HL-60 (cell line): Measurements from ENCODE around the gene ASF1B.

Experiments
- DNase-seq, 2 experiments: peaks; one replicate each; pipeline ENCODE4 v3.0.0-alpha.2; 2010 to 2020; ENCODE audit warnings: low read depth in 1 of 2, low spot score in 1 of 2
- H3K27ac ChIP-seq: fragments of 250-450 bp; sonication (Bioruptor Pico); replicated peaks from 2 replicates; pipeline ENCODE4 v1.5.1; 2020; ENCODE audit warnings: mild to moderate bottlenecking, moderate library complexity
- H3K27me3 ChIP-seq: fragments of 250-450 bp; sonication (Bioruptor Pico); 2 replicates; pipeline ENCODE4 v1.5.1; 2021; ENCODE audit warnings: mild to moderate bottlenecking, moderate library complexity; ENCODE audit not compliant: insufficient read depth, poor library complexity, severe bottlenecking
- H3K4me3 ChIP-seq: replicated peaks from 2 replicates; pipeline ENCODE4 v1.5.1; 2011; ENCODE audit warnings: mild to moderate bottlenecking, control low read depth, low read length; ENCODE audit not compliant: insufficient read depth
- GABPA ChIP-seq: IDR thresholded peaks from 2 replicates; pipeline ENCODE4 v1.6.1; 2012; ENCODE audit warnings: low read depth
- POLR2AphosphoS5 ChIP-seq: IDR thresholded peaks from 2 replicates; pipeline ENCODE4 v1.6.1; 2012; ENCODE audit warnings: low read depth
- REST ChIP-seq: IDR thresholded peaks from 2 replicates; pipeline ENCODE4 v1.6.1; 2012; ENCODE audit warnings: low read depth; ENCODE audit not compliant: insufficient replicate concordance
- SPI1 ChIP-seq: IDR thresholded peaks from 2 replicates; pipeline ENCODE4 v1.6.1; 2012; ENCODE audit warnings: low read depth, mild to moderate bottlenecking, borderline replicate concordance
- TF ChIP-seq, protein P1 (sequence below): IDR thresholded peaks from one replicate; pipeline ENCODE4 v1.5.1; 2011; ENCODE audit warnings: low read length, control low read depth, inconsistent platforms; ENCODE audit not compliant: insufficient read depth

ASF1B gene

DNA sequence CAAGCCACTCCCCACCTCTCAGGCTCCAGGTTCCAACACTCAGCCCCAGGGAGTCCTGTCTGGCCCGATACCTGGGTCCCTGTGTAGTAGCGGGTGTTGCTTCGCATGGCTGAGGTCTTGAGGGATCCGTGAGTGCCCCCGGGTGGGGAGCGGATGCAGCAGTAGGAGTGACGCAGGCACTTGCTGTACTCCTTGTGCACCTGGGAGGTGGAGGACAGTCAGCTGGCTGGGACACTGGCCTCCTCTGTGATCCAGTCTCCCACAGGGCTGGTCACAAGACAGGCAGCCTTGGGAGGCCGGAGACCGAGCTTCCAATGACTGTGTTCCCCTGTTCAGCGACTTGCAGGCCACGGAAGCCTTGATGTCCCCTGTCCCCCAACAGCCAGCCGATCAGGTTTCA, 16.3 kb upstream of the ASF1B start:
- H3K27me3 ChIP-seq = no peaks in the 10 kb centered on the region
- TF ChIP-seq GABPA (no peak), REST (no peak), SPI1 (no peak), POLR2AphosphoS5 (no peak)
- TF ChIP-seq, protein P1, sequence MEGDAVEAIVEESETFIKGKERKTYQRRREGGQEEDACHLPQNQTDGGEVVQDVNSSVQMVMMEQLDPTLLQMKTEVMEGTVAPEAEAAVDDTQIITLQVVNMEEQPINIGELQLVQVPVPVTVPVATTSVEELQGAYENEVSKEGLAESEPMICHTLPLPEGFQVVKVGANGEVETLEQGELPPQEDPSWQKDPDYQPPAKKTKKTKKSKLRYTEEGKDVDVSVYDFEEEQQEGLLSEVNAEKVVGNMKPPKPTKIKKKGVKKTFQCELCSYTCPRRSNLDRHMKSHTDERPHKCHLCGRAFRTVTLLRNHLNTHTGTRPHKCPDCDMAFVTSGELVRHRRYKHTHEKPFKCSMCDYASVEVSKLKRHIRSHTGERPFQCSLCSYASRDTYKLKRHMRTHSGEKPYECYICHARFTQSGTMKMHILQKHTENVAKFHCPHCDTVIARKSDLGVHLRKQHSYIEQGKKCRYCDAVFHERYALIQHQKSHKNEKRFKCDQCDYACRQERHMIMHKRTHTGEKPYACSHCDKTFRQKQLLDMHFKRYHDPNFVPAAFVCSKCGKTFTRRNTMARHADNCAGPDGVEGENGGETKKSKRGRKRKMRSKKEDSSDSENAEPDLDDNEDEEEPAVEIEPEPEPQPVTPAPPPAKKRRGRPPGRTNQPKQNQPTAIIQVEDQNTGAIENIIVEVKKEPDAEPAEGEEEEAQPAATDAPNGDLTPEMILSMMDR = no peak
- no peak for DNase-seq
- no peak overlapping the region for H3K4me3 ChIP-seq
- no peak overlapping the region for H3K27ac ChIP-seq

- TF ChIP-seq, protein P1 = no peak
- no peak for TF ChIP-seq REST
- no peak for TF ChIP-seq SPI1
- no peak for TF ChIP-seq GABPA
- TF ChIP-seq POLR2AphosphoS5 = no peak
- Histone ChIP-seq H3K4me3 (no peak overlapping the region), H3K27me3 (no peaks in the 10 kb centered on the region), H3K27ac (no peak overlapping the region)
- DNase-seq = no peak
Observed at GRCh38 chr19:14150770-14151661, 14.6 kb upstream of the ASF1B start.

DNA sequence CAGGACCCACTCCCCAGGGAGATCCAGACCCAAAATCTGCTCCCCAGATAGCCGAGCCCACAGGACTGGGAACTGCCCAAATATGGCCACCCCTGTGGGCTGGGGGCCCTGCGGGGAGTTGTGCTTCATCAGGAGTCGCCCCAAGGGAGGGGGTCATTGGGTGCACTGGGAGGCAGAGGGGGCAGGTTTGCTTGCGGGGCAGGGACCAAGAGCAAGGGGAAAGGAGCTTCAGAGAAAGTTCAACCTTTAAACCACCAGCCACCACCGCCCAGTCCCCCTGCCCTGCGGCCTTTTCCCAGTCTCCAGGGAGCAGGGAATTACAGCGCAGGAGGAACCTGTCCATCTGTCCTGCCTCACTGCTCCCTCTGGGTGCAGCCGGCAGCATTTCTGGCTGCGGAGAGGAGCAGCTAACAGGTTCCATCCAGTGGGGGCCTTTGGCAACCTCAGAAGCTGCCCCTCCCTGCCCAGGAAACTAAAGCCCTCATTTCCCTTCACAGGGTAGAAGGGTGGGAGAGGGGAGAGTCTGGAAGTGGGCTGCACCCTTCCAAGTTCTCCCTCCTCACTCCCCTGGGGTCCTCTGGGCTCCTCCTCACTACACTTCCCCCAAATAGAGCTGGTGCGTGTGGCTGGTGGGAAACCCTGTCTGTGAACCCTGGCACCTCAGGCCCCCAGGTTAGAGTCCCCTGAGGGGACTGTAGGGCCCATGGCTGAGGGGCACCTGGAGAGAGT, 13.8 kb upstream of the ASF1B start:
- H3K27ac ChIP-seq = no peak overlapping the region
- no peaks in the 10 kb centered on the region for H3K27me3 ChIP-seq
- no peak for TF ChIP-seq POLR2AphosphoS5
- no peak overlapping the region for H3K4me3 ChIP-seq
- no peak for DNase-seq

- no peak for DNase-seq
- Histone ChIP-seq H3K27me3 (no peaks in the 10 kb centered on the region), H3K27ac (no peak overlapping the region), H3K4me3 (no peak overlapping the region)
- TF ChIP-seq REST (no peak), SPI1 (no peak), GABPA (no peak), POLR2AphosphoS5 (no peak)
- TF ChIP-seq, protein P1 = no peak
Observed at GRCh38 chr19:14149509-14149994, 13.2 kb upstream of the ASF1B start.
